ENCODE measurements around the gene ERMARD.

- TF ChIP-seq EZH2phosphoT487 (IDR thresholded peaks at IDR 0.05; ENCODE audit: insufficient read depth, low read depth), result no peak
- TF ChIP-seq EZH2 (IDR thresholded peaks at IDR 0.05; ENCODE audit: insufficient read depth, poor library complexity, severe bottlenecking), result no peak
Measured at GRCh38 chr6:169810066-169810989, 58.9 kb downstream of the ERMARD start.
